ENCODE results near the gene ZSCAN31.

ZSCAN31 gene

GRCh38 chr6:28347119-28347518, 11.2 kb upstream of the ZSCAN31 start:
- no peak for DNase-seq (ENCODE audit: low read depth in 1 of 2, low spot score in 1 of 2)
- TF ChIP-seq SPI1 (IDR thresholded peaks at IDR 0.05; ENCODE audit: borderline replicate concordance, low read depth) = no peak
- TF ChIP-seq GABPA (IDR thresholded peaks at IDR 0.05; ENCODE audit: low read depth) = no peak
- TF ChIP-seq CTCF (IDR thresholded peaks at IDR 0.05; ENCODE audit: insufficient read depth, low read length) = no peak
- TF ChIP-seq POLR2AphosphoS5 (IDR thresholded peaks at IDR 0.05; ENCODE audit: low read depth) = no peak
- no peak for TF ChIP-seq REST (IDR thresholded peaks at IDR 0.05; ENCODE audit: insufficient replicate concordance, low read depth)
- Histone ChIP-seq H3K27me3 (ENCODE audit: insufficient read depth, poor library complexity, severe bottlenecking) (no peaks in the 10 kb centered on the region), H3K27ac (replicated peaks) (no peak overlapping the region), H3K4me3 (replicated peaks; ENCODE audit: insufficient read depth, low read length) (no peak overlapping the region)

GRCh38 chr6:28345201-28345600, 9.3 kb upstream of the ZSCAN31 start:
- no peak overlapping the region for H3K27ac ChIP-seq (replicated peaks)
- H3K4me3 ChIP-seq (replicated peaks; ENCODE audit: insufficient read depth, low read length) = no peak overlapping the region
- DNase-seq (ENCODE audit: low read depth in 1 of 2, low spot score in 1 of 2) = no peak
- H3K27me3 ChIP-seq (ENCODE audit: insufficient read depth, poor library complexity, severe bottlenecking) = no peaks in the 10 kb centered on the region
- no peak for TF ChIP-seq CTCF (IDR thresholded peaks at IDR 0.05; ENCODE audit: insufficient read depth, low read length)
- no peak for TF ChIP-seq POLR2AphosphoS5 (IDR thresholded peaks at IDR 0.05; ENCODE audit: low read depth)
- no peak for TF ChIP-seq SPI1 (IDR thresholded peaks at IDR 0.05; ENCODE audit: borderline replicate concordance, low read depth)
- no peak for TF ChIP-seq REST (IDR thresholded peaks at IDR 0.05; ENCODE audit: insufficient replicate concordance, low read depth)
- no peak for TF ChIP-seq GABPA (IDR thresholded peaks at IDR 0.05; ENCODE audit: low read depth)

GRCh38 chr6:28343898-28344677, 8.1 kb upstream of the ZSCAN31 start:
- Histone ChIP-seq H3K4me3 (replicated peaks; ENCODE audit: insufficient read depth, low read length) (no peak overlapping the region), H3K27ac (replicated peaks) (no peak overlapping the region), H3K27me3 (ENCODE audit: insufficient read depth, poor library complexity, severe bottlenecking) (no peaks in the 10 kb centered on the region)
- TF ChIP-seq POLR2AphosphoS5 (IDR thresholded peaks at IDR 0.05; ENCODE audit: low read depth) (no peak), REST (IDR thresholded peaks at IDR 0.05; ENCODE audit: insufficient replicate concordance, low read depth) (no peak), SPI1 (IDR thresholded peaks at IDR 0.05; ENCODE audit: borderline replicate concordance, low read depth) (no peak), GABPA (IDR thresholded peaks at IDR 0.05; ENCODE audit: low read depth) (no peak), CTCF (IDR thresholded peaks at IDR 0.05; ENCODE audit: insufficient read depth, low read length) (no peak)
- no peak for DNase-seq (ENCODE audit: low read depth in 1 of 2, low spot score in 1 of 2)

Measured in HL-60 (cell line).